ENCODE measurements around the gene JMY.

- TF ChIP-seq CTCF (conservative IDR thresholded peaks at IDR 0.05): no peak
- no peak for TF ChIP-seq EZH2 (IDR thresholded peaks at IDR 0.05; ENCODE audit: low read depth)
Measured at GRCh38 chr5:79190235-79190529, 45.7 kb upstream of the JMY start.

Data from PC-9 (cell line).